OCI-LY1 (cell line): ENCODE results near the gene FRMD4A.

Experiments used
- H2AFZ ChIP-seq: fragments of 200-600 bp; sonication (generic), shearing (Covaris generic); 2 replicates; pipeline ENCODE4 v1.6.0; 2014; ENCODE audit warnings: antibody characterized with exemption, mild to moderate bottlenecking, low read length
- H3F3A ChIP-seq: fragments of 200-600 bp; sonication (generic), shearing (Covaris generic); 2 replicates; pipeline ENCODE4 v1.6.0; 2014; ENCODE audit warnings: mild to moderate bottlenecking, antibody characterized with exemption, low read length, moderate library complexity; ENCODE audit not compliant: insufficient read depth
- H3K27ac ChIP-seq: fragments of 200-600 bp; sonication (generic); 2 replicates; pipeline ENCODE4 v1.5.1; 2014; ENCODE audit warnings: low read length, mixed run types, mild to moderate bottlenecking, low read depth; ENCODE audit not compliant: poor library complexity, severe bottlenecking
- H3K27me3 ChIP-seq: fragments of 200-600 bp; sonication (generic); 2 replicates; pipeline ENCODE4 v1.6.0; 2014; ENCODE audit warnings: antibody characterized with exemption, mild to moderate bottlenecking, low read length, moderate library complexity; ENCODE audit not compliant: insufficient read depth
- H3K36me3 ChIP-seq: fragments of 200-600 bp; sonication (generic); 2 replicates; pipeline ENCODE4 v1.6.1; 2014; ENCODE audit warnings: mild to moderate bottlenecking, antibody characterized with exemption, low read length, moderate library complexity, mixed read lengths; ENCODE audit not compliant: insufficient read depth
- H3K4me1 ChIP-seq: fragments of 200-600 bp; sonication (generic); 2 replicates; pipeline ENCODE4 v1.5.1; 2014; ENCODE audit warnings: mild to moderate bottlenecking, low read length, moderate library complexity; ENCODE audit not compliant: insufficient read depth, severe bottlenecking
- H3K4me2 ChIP-seq: fragments of 200-600 bp; sonication (generic), shearing (Covaris generic); 2 replicates; pipeline ENCODE4 v1.6.1; 2014; ENCODE audit warnings: low read length
- H3K4me3 ChIP-seq: fragments of 200-600 bp; sonication (generic); 2 replicates; pipeline ENCODE4 v1.5.1; 2014; ENCODE audit warnings: low read length, low read depth, mild to moderate bottlenecking, mixed read lengths; ENCODE audit not compliant: poor library complexity, severe bottlenecking
- H3K79me2 ChIP-seq: fragments of 200-600 bp; shearing (Covaris generic); 2 replicates; pipeline ENCODE4 v1.6.1; 2016; ENCODE audit warnings: mixed run types, low read length, mixed read lengths; ENCODE audit not compliant: insufficient read depth
- H3K9ac ChIP-seq: fragments of 200-600 bp; sonication (generic), shearing (Covaris generic); 2 replicates; pipeline ENCODE4 v1.6.1; 2014; ENCODE audit warnings: mild to moderate bottlenecking, low read length, mixed read lengths
- H3K9me2 ChIP-seq: fragments of 200-600 bp; sonication (generic), shearing (Covaris generic); 2 replicates; pipeline ENCODE4 v1.6.1; 2014; ENCODE audit warnings: low read depth, mild to moderate bottlenecking, low read length, mixed read lengths
- H3K9me3 ChIP-seq: fragments of 200-600 bp; shearing (Covaris generic); 2 replicates; pipeline ENCODE4 v1.6.1; 2014; ENCODE audit warnings: low read length, mixed read lengths
- H4K20me1 ChIP-seq: fragments of 200-600 bp; sonication (generic), shearing (Covaris generic); 2 replicates; pipeline ENCODE4 v1.6.0; 2016; ENCODE audit warnings: mild to moderate bottlenecking, low read length; ENCODE audit not compliant: insufficient read depth
- CTCF ChIP-seq: fragments of 200-600 bp; sonication (generic), shearing (Covaris generic); IDR thresholded peaks from 2 replicates; pipeline ENCODE4 v1.5.1; 2017; ENCODE audit warnings: mild to moderate bottlenecking, antibody characterized with exemption, low read length, moderate library complexity, mixed read lengths
- EZH2 ChIP-seq: fragments of 200-600 bp; sonication (generic), shearing (Covaris generic); IDR thresholded peaks from 2 replicates; pipeline ENCODE4 v1.8.0; 2017; ENCODE audit warnings: borderline replicate concordance, mixed run types, mild to moderate bottlenecking, antibody characterized with exemption, low read length, moderate library complexity, mixed read lengths

FRMD4A gene

GRCh38 chr10:14146025-14146424 is 184.7 kb downstream of the FRMD4A start:
- Histone ChIP-seq H3F3A (no peaks in the 10 kb centered on the region), H3K9me2 (no peaks in the 10 kb centered on the region), H3K4me3 (no peak overlapping the region), H3K4me1 (no peaks in the 10 kb centered on the region), H3K27me3 (no peaks in the 10 kb centered on the region; the same call in 1 of the 2 replicates), H3K36me3 (no peaks in the 10 kb centered on the region), H3K9ac (no peak overlapping the region), H4K20me1 (no peaks in the 10 kb centered on the region), H3K27ac (no peak overlapping the region), H3K79me2 (no peaks in the 10 kb centered on the region), H3K4me2 (no peak overlapping the region), H3K9me3 (no peaks in the 10 kb centered on the region), H2AFZ (no peak overlapping the region)
- TF ChIP-seq CTCF, result no peak
- no peak for TF ChIP-seq EZH2

DNA sequence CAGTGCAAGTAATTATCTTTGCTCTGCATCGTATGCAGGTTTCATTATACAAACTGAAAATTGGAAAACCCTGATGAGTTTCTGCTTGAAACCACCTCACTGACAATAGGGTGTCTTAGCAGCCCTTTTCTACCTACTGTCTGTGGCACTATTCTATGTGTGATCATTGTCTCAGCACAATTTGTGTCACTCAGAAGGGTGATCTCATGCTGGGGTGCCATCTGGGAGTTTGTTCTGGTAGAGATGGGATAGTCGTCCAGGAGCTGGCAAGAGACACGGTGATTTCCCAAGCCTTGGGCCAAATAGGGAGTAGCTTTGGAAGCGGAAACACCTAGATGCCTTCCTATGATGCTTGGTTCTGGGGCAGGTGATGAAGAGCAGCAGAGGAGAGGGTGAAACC is 186.3 kb downstream of the FRMD4A start:
- Histone ChIP-seq H3K27me3 (no peaks in the 10 kb centered on the region), H3K4me2 (no peak overlapping the region), H3K9ac (no peak overlapping the region), H3K4me1 (no peaks in the 10 kb centered on the region), H3F3A (no peaks in the 10 kb centered on the region), H3K4me3 (no peak overlapping the region), H4K20me1 (no peaks in the 10 kb centered on the region), H3K9me3 (no peaks in the 10 kb centered on the region), H3K36me3 (no peaks in the 10 kb centered on the region), H3K27ac (no peak overlapping the region), H3K79me2 (no peaks in the 10 kb centered on the region), H2AFZ (no peak overlapping the region), H3K9me2 (no peaks in the 10 kb centered on the region)
- TF ChIP-seq EZH2, result no peak
- TF ChIP-seq CTCF, result no peak

GRCh38 chr10:14142606-14143250 is 188.0 kb downstream of the FRMD4A start:
- H2AFZ ChIP-seq, result no peak overlapping the region
- H3K4me2 ChIP-seq, result no peak overlapping the region
- no peak overlapping the region for H3K9ac ChIP-seq
- no peaks in the 10 kb centered on the region for H3K27me3 ChIP-seq
- no peaks in the 10 kb centered on the region for H3K36me3 ChIP-seq
- TF ChIP-seq CTCF (no peak), EZH2 (no peak)
- H3F3A ChIP-seq, result no peaks in the 10 kb centered on the region
- no peaks in the 10 kb centered on the region for H3K79me2 ChIP-seq
- H3K4me3 ChIP-seq, result no peak overlapping the region
- no peaks in the 10 kb centered on the region for H4K20me1 ChIP-seq
- H3K9me2 ChIP-seq, result no peaks in the 10 kb centered on the region
- no peak overlapping the region for H3K27ac ChIP-seq
- no peaks in the 10 kb centered on the region for H3K9me3 ChIP-seq
- no peaks in the 10 kb centered on the region for H3K4me1 ChIP-seq
